A673 (cell line): ENCODE data around the gene CLASRP. TPM values are rescaled to one million over a fixed set of nuclear protein-coding genes. Genes with fewer than 3 reads are reported as not detected.

Source experiments
- BruUV-seq: library from RNA; stranded (reverse); fragments of 400-500 nt; replicated peaks from 2 replicates; lab custom pipeline; 2021; lab: Mats Ljungman, UMichigan
- CTCF ChIA-PET: fragments of 300-600 bp; sonication (Branson Sonifier 250); formaldehyde crosslinking; loops from one replicate; lab custom pipeline; 2022; ENCODE audit warnings: antibody characterized with exemption; lab: Charles Lee
- POLR2A ChIA-PET: fragments of 300-600 bp; sonication (Branson Sonifier 250); formaldehyde crosslinking; loops from one replicate; lab custom pipeline; 2022; ENCODE audit warnings: antibody characterized with exemption; ENCODE audit not compliant: low non-redundant PET; lab: Charles Lee
- DNase-seq: peaks from one replicate; pipeline ENCODE4 v3.0.0-alpha.2; 2015; ENCODE audit warnings: low spot score
- H3K27ac ChIP-seq: fragments of 200-600 bp; sonication (generic); 2 replicates; pipeline ENCODE4 v1.5.1; 2016; ENCODE audit warnings: mixed run types, low read depth, mild to moderate bottlenecking, mixed read lengths, antibody characterized with exemption, low read length; ENCODE audit not compliant: poor library complexity, severe bottlenecking
- H3K27me3 ChIP-seq: fragments of 200-600 bp; sonication (generic); replicated peaks from 2 replicates; pipeline ENCODE4 v1.6.1; 2017; ENCODE audit warnings: mixed run types, low read depth, mild to moderate bottlenecking, mixed read lengths, antibody characterized with exemption, low read length; ENCODE audit not compliant: insufficient read depth, poor library complexity
- H3K36me3 ChIP-seq: fragments of 200-600 bp; sonication (generic); 2 replicates; pipeline ENCODE4 v1.6.1; 2016; ENCODE audit warnings: mixed run types, mild to moderate bottlenecking, mixed read lengths, antibody characterized with exemption, low read length; ENCODE audit not compliant: insufficient read depth, poor library complexity, severe bottlenecking
- H3K4me1 ChIP-seq: fragments of 200-600 bp; sonication (generic); 2 replicates; pipeline ENCODE4 v1.6.1; 2017; ENCODE audit warnings: mixed run types, mild to moderate bottlenecking, mixed read lengths, antibody characterized with exemption, low read length; ENCODE audit not compliant: insufficient read depth, poor library complexity, severe bottlenecking
- H3K4me3 ChIP-seq: fragments of 200-600 bp; sonication (generic); 2 replicates; pipeline ENCODE4 v1.5.1; 2016; ENCODE audit warnings: low read depth, mixed run types, mild to moderate bottlenecking, mixed read lengths, low read length; ENCODE audit not compliant: poor library complexity, severe bottlenecking
- H3K9me3 ChIP-seq: fragments of 200-600 bp; sonication (generic); 2 replicates; pipeline ENCODE4 v1.6.1; 2016; ENCODE audit warnings: mixed run types, low read depth, mild to moderate bottlenecking, mixed read lengths, antibody characterized with exemption, low read length; ENCODE audit not compliant: poor library complexity, severe bottlenecking
- CTCF ChIP-seq: fragments of 300-800, 200-600 bp; sonication (generic); conservative IDR thresholded peaks from 2 replicates; pipeline ENCODE4 v1.5.1; 2017; ENCODE audit warnings: low read depth, mild to moderate bottlenecking, antibody characterized with exemption, low read length, moderate library complexity, mixed read lengths
- EZH2 ChIP-seq: fragments of 200-600 bp; sonication (generic); IDR thresholded peaks from 2 replicates; pipeline ENCODE4 v1.6.1; 2017; ENCODE audit warnings: borderline replicate concordance, low read depth, mild to moderate bottlenecking, mixed read lengths, antibody characterized with exemption, low read length; ENCODE audit not compliant: poor library complexity, severe bottlenecking
- intact Hi-C: fragments of 100-400 bp; cut with micrococcal nuclease; formaldehyde crosslinking; loops from one replicate; pipeline ENCODE4 v1.10.0; 2022; ENCODE audit not compliant: unreplicated experiment
- total RNA-seq: library from RNA; stranded (reverse); gene quantifications from 2 replicates; pipeline ENCODE4 v1.2.3, GENCODE V29; 2021

The CLASRP gene
- total RNA-seq, 1 experiment from 2014 or later = 104 TPM

GRCh38 chr19:45068041-45068440 is 29.2 kb downstream of the CLASRP start:
- no TSS peak for BruUV-seq
- Histone ChIP-seq H3K9me3 (no peaks in the 10 kb centered on the region), H3K36me3 (peaks cover 49% of the 10 kb centered on the region), H3K27ac (no peak overlapping the region), H3K4me1 (no peaks in the 10 kb centered on the region), H3K4me3 (no peak overlapping the region), H3K27me3 (no peaks in the 10 kb centered on the region)
- ChIA-PET CTCF (no interaction called here), POLR2A (no interaction called here)
- intact Hi-C loops = no loop called here
- DNase-seq = no peak
- TF ChIP-seq CTCF = no peak
- TF ChIP-seq EZH2 = no peak

GRCh38 chr19:45069056-45069455 is 30.2 kb downstream of the CLASRP start:
- DNase-seq = no peak
- Histone ChIP-seq H3K4me1 (no peaks in the 10 kb centered on the region), H3K36me3 (peaks cover 43% of the 10 kb centered on the region), H3K4me3 (no peak overlapping the region), H3K9me3 (no peaks in the 10 kb centered on the region), H3K27ac (no peak overlapping the region), H3K27me3 (no peaks in the 10 kb centered on the region)
- intact Hi-C loops = no loop called here
- BruUV-seq = no TSS peak
- CTCF ChIA-PET = no interaction called here
- POLR2A ChIA-PET = no interaction called here
- TF ChIP-seq EZH2 (no peak), CTCF (no peak)

GRCh38 chr19:45070214-45070613 is 31.4 kb downstream of the CLASRP start:
- Histone ChIP-seq H3K27ac (no peak overlapping the region), H3K36me3 (peaks cover 35% of the 10 kb centered on the region), H3K27me3 (no peaks in the 10 kb centered on the region), H3K4me1 (no peaks in the 10 kb centered on the region), H3K9me3 (no peaks in the 10 kb centered on the region), H3K4me3 (no peak overlapping the region)
- no TSS peak for BruUV-seq
- TF ChIP-seq EZH2 (no peak), CTCF (no peak)
- ChIA-PET CTCF (no interaction called here), POLR2A (no interaction called here)
- intact Hi-C loops = no loop called here
- DNase-seq = no peak
